Transverse colon (tissue), 3 donors: Measurements from ENCODE around the gene NFASC.

Source experiments
- CTCF ChIP-seq, 5 experiments: fragments of 200-600 bp in 3 of 5; fragments of 450-650 bp in 2 of 5; sonication (generic) in 3 of 5; IDR thresholded peaks; 1 replicate in 2 of 5; 2 replicates in 3 of 5; pipeline ENCODE4 v1.5.1; 2016 to 2017; ENCODE audit warnings: antibody characterized with exemption in 5 of 5, inconsistent platforms in 3 of 5, mild to moderate bottlenecking in 2 of 5, moderate library complexity in 1 of 5
- EP300 ChIP-seq: sonication (generic); formaldehyde crosslinking; IDR thresholded peaks from one replicate; pipeline ENCODE4 v1.6.1; 2017; ENCODE audit warnings: antibody characterized with exemption, low read depth

GRCh38 chr1:205013683-205014367 lies 143.2 kb downstream of the NFASC start:
- TF ChIP-seq CTCF (IDR thresholded peaks at IDR 0.05) (no peak), EP300 (no peak)
